ENCODE data around the gene NEK1.
"Not testable (repeated sequence)": the region's sequence is repeated elsewhere in the genome, so short reads cannot be mapped to it uniquely, and the experiment has no call there.

The NEK1 gene

DNA sequence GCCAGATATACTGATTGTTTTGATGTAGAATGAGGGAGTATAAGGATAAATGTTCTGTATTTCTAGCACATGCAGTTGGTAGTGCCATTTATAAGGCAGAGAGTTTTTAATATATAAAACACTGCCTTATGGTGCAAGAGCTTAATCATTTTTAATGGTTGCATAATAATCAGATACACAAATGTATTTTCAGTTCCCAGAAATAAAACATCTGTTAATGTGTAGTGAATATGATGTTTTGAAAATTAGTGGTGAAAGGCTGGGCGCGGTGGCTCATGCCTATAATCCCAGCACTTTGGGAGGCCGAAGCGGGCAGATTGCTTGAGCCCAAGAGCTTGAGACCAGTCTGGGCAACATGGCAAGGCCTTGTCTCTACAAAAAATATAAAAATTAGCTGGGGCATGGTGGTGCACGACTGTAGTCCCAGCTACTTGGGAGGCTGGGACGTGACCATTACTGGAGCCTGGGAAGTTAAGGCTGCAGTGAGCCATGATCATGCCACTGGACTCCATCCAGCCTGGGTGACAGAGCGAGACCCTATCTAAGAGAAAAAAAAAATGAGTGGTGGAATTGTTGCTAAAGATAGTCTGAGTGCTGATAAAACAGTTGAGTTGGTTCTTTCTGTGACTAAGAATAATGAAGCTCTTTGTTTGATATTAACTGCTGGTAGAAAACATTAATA lies 37.3 kb upstream of the NEK1 start:
- Mint-ChIP-seq H3K9me3 (no peaks in the 10 kb centered on the region), H3K36me3 (ENCODE audit: low read depth) (peaks cover 23% of the 10 kb centered on the region), H3K27me3 (no peaks in the 10 kb centered on the region), H3K4me1 (ENCODE audit: low read depth) (peaks cover 16% of the 10 kb centered on the region), H3K27ac (no peak overlapping the region), H3K4me3 (no peak overlapping the region)
- intact Hi-C loops (cut with micrococcal nuclease) = no loop called here

DNA sequence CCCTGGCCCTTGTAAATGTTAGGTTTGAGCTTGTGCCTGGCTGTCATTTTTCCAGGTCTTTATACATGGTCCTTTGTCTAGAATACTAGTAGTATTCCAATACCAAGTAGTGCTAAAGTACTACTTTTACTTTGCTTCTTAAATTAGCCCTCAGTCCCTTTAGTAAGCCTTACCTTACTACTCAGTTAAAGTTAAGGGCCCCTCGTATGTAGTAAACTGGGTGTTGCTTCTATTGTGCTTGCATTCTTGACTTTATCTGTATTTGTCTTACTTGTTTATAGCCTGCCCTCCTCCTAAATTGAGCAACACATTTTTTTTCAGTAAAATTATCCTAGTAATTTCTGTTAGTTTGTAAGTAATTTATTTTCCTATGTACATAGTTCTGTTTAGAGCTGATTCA lies 33.2 kb upstream of the NEK1 start:
- Mint-ChIP-seq H3K27me3 (no peaks in the 10 kb centered on the region), H3K27ac (no peak overlapping the region), H3K9me3 (no peaks in the 10 kb centered on the region), H3K4me3 (no peak overlapping the region), H3K36me3 (ENCODE audit: low read depth) (peaks cover 37% of the 10 kb centered on the region), H3K4me1 (ENCODE audit: low read depth) (peaks cover 7% of the 10 kb centered on the region)
- intact Hi-C loops (cut with micrococcal nuclease) = no loop called here

DNA sequence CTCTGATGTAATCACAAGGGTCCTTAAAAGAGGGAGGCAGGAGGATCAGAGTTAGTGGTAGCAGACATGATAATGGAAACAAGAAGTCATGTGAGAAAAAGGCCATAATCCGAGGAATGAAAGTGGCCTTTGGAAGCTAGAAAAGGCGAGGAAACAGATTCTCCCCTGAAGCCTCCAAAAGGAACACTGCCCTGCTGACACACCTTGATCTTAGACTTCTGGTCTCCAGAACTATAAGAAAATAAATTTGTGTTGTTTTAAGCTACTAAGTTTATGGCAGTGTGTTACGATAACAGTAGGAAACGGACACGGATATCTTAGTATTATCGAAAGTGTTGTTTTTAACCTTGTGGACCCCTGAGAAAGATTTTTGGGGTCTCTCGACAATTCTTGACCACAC lies 32.4 kb upstream of the NEK1 start:
- H3K4me1 Mint-ChIP-seq (ENCODE audit: low read depth) = peaks cover 7% of the 10 kb centered on the region
- H3K27ac Mint-ChIP-seq = no peak overlapping the region
- H3K9me3 Mint-ChIP-seq = no peaks in the 10 kb centered on the region
- intact Hi-C loops (cut with micrococcal nuclease) = no loop called here
- H3K36me3 Mint-ChIP-seq (ENCODE audit: low read depth) = peaks cover 40% of the 10 kb centered on the region
- H3K27me3 Mint-ChIP-seq = no peaks in the 10 kb centered on the region
- no peak overlapping the region for H3K4me3 Mint-ChIP-seq

DNA sequence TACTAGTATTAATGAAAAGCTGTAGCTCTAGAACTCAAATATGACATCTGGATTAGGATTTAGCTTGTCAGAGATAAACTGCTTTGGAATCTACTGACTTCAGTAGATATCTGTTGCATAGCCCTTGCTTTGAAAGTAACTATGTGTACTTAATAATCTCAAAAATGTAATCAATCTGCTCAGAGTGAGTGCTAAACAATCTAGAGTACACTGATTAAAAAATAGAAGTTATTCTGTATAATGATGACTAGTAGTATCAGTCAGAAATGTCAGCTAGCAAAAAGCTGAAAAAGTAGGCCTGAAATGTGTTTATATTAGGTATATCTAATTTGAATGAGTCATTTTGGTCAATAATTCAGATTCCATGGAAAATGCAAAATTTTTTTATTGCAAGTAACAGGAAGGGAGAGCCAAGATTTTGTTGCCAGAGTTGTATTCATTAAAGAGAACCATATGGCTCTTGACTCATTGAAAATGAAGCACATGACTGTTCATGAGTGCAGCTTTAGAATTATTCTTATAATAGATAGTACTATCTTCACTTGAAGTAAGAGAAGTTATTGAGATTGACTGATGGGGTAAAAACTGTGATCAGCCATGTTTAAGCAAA lies 28.0 kb upstream of the NEK1 start:
- no peak overlapping the region for H3K27ac Mint-ChIP-seq
- H3K4me3 Mint-ChIP-seq = no peak overlapping the region
- no peaks in the 10 kb centered on the region for H3K27me3 Mint-ChIP-seq
- H3K36me3 Mint-ChIP-seq (ENCODE audit: low read depth) = peaks cover 63% of the 10 kb centered on the region
- H3K9me3 Mint-ChIP-seq = no peaks in the 10 kb centered on the region
- intact Hi-C loops (cut with micrococcal nuclease) = no loop called here
- H3K4me1 Mint-ChIP-seq (ENCODE audit: low read depth) = no peaks in the 10 kb centered on the region

DNA sequence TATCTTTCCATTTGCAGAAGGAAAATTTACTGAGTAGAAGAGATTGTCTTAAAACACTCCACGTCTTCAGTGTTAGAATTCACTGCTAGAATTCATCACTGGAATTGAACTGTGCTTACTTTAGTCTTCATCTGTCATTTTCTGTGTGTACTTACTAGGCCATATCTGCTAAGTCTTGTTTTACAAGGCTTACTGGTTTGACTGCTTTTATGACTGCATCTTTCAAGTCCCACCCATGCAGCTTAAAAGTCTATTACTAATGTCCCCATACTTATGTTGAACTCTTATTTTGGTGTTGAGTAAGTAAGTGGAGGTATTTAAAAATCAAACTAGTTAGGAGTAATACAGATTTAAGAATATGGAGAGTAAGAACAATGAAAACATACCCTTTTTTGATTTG lies 22.6 kb upstream of the NEK1 start:
- no peaks in the 10 kb centered on the region for H3K9me3 Mint-ChIP-seq
- peaks cover 47% of the 10 kb centered on the region for H3K36me3 Mint-ChIP-seq (ENCODE audit: low read depth)
- H3K4me1 Mint-ChIP-seq (ENCODE audit: low read depth) = no peaks in the 10 kb centered on the region
- no peaks in the 10 kb centered on the region for H3K27me3 Mint-ChIP-seq
- H3K4me3 Mint-ChIP-seq = no peak overlapping the region
- H3K27ac Mint-ChIP-seq = no peak overlapping the region
- intact Hi-C loops (cut with micrococcal nuclease) = no loop called here

DNA sequence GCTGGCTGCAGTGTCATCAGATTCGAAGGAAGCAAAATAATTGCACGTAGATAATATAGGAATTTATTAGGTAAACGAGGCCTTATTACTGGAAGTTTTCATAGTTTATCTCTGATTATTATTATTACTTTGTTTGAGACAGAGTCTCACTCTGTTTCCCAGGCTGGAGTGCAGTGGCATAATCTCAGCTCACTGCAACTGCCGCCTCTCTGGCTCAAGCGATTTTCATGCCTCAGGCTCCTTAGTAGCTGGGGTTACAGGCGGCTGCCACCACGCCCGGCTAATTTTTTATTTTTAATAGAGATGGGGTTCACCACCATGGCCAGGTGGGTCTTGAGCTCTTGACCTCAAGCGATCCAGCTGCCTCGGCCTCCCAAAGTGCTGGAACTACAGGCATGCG lies 20.5 kb upstream of the NEK1 start:
- no peak overlapping the region for H3K27ac Mint-ChIP-seq
- intact Hi-C loops (cut with micrococcal nuclease) = no loop called here

DNA sequence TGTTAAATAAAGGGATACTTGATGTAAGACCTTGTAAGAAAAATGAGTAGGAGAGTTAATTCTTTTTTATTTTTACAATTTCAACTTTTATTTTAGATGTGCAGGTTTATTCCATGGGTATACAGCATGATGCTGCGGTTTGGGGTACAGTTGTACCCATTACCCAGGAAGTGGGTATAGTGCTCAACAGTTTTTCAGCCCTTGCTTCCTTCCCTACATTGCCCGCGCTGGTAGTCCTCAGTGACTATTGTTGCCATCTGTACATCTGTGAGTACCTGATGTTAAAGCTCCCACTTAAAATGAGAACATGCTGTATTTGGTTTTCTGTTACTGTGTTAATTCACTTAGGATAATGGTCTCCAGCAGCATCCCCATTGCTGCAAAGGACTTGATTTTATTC lies 17.7 kb upstream of the NEK1 start:
- Mint-ChIP-seq H3K9me3 (no peaks in the 10 kb centered on the region), H3K4me1 (ENCODE audit: low read depth) (peaks cover 16% of the 10 kb centered on the region), H3K27me3 (no peaks in the 10 kb centered on the region), H3K4me3 (no peak overlapping the region), H3K27ac (no peak overlapping the region), H3K36me3 (ENCODE audit: low read depth) (peaks cover 18% of the 10 kb centered on the region)
- intact Hi-C loops (cut with micrococcal nuclease) = no loop called here

More for the DNA sequence above, 20.5 kb upstream of the NEK1 start:
- H3K9me3 Mint-ChIP-seq = no peaks in the 10 kb centered on the region
- no peaks in the 10 kb centered on the region for H3K27me3 Mint-ChIP-seq
- peaks cover 26% of the 10 kb centered on the region for H3K36me3 Mint-ChIP-seq (ENCODE audit: low read depth)
- H3K4me1 Mint-ChIP-seq (ENCODE audit: low read depth) = no peaks in the 10 kb centered on the region
- no peak overlapping the region for H3K4me3 Mint-ChIP-seq

DNA sequence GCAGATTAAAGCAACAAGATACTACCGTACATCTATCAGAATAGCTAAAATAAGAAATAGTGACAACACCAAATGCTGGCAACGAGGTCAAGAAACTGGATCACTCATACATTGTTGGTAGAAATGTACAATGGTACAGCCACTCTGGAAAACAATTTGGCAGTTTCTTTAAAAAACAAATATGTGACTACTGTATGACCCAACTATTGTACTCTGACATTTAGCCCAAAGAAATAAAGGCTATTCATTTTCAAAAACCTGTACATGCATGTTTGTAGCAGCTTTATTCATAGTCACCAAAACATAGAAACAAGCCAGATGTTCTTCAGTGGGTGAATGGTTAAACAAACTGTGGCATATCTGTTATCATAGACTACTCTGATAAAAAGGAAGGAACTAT lies 16.2 kb upstream of the NEK1 start:
- H3K36me3 Mint-ChIP-seq (ENCODE audit: low read depth) = peaks cover 25% of the 10 kb centered on the region
- intact Hi-C loops (cut with micrococcal nuclease) = no loop called here
- H3K9me3 Mint-ChIP-seq = no peaks in the 10 kb centered on the region
- no peaks in the 10 kb centered on the region for H3K27me3 Mint-ChIP-seq
- H3K27ac Mint-ChIP-seq = no peak overlapping the region
- H3K4me3 Mint-ChIP-seq = no peak overlapping the region
- H3K4me1 Mint-ChIP-seq (ENCODE audit: low read depth) = peaks cover 20% of the 10 kb centered on the region

DNA sequence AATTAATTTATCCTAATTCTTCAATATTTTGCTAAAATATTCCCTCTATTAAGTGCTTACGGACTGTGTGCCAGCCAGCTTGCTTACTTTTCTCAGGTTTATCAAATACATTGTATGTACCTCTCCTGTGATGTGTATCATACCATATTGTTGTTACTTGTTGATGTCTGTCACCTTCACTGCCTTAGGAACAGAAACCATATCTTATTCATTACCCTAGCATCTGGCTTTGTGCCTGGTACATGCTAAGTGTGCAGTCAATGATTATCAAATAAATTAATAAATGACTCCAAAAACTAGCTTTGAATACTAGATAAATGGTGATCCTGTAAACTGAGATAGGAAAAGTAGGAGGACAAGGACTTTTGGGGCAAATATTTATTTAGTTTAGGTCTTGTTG lies 14.9 kb upstream of the NEK1 start:
- Mint-ChIP-seq H3K27ac (no peak overlapping the region), H3K9me3 (no peaks in the 10 kb centered on the region), H3K36me3 (ENCODE audit: low read depth) (peaks cover 33% of the 10 kb centered on the region), H3K4me1 (ENCODE audit: low read depth) (peaks cover 32% of the 10 kb centered on the region), H3K4me3 (no peak overlapping the region), H3K27me3 (no peaks in the 10 kb centered on the region)
- intact Hi-C loops (cut with micrococcal nuclease) = no loop called here

DNA sequence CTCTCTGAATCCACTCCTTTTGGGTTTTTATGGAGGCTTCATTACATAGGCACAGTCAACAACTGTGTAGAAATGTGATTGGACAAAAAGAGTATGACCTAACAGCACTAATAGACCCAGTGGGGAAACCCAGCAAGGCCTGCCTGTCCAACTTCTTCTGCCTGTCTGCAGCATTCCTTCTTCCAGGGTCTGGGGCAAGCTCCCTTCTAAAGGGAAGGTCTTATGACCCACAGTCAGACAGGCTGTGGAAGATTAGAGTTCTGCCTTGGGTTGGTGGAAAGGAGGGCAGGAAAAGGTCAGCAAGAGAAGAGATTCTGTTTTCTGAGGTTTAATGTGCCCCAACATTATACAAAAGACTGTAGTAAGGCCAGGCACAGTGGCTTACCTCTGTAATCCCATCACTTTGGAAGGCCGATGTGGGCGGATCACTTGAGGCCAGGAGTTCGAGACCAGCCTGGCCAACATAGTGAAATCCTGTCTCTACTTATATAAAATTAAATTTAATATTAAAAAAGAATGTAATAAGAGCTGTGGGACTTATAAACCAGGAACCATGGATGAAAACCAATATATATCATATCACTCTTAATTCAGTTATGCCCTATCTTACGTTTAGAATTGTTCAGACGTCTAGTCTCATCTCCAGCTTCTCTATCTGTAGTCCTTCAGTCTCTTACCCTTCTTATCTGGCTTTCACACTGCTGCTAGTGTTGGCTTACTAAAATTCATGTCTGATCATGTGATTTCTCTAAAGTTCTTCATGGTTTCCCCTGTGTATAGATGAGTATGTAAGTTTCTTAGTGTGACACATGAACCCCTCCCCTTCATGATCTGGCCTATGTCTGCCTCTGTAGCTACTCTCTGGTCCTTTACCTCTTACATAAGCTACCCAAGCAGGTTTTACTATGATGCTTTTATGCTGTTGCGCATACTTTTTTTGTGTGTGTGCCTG lies 14.2 kb upstream of the NEK1 start:
- no peak overlapping the region for H3K27ac Mint-ChIP-seq
- no peaks in the 10 kb centered on the region for H3K9me3 Mint-ChIP-seq
- H3K36me3 Mint-ChIP-seq (ENCODE audit: low read depth) = peaks cover 27% of the 10 kb centered on the region
- H3K4me1 Mint-ChIP-seq (ENCODE audit: low read depth) = peaks cover 37% of the 10 kb centered on the region
- intact Hi-C loops (cut with micrococcal nuclease) = no loop called here
- no peaks in the 10 kb centered on the region for H3K27me3 Mint-ChIP-seq
- H3K4me3 Mint-ChIP-seq = no peak overlapping the region

DNA sequence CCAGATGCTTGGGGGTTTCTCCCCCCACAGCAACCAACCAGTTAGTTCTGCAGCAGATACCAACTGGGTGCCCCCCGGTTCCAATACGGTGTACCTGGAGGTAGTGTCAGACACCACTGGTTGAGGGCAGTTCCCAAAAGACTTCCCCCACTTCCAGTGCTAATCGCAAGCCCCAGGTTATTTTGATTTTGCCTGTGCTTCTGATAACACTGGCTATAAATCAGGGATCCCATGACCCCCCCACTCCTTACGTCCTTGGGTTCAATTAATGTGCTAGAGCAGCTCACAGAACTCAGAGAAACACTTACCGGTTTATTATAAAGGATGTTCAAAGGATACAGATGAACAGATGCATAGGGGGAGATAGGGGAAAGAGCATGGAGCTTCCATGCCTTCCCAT lies 13.5 kb upstream of the NEK1 start:
- no peak overlapping the region for H3K27ac Mint-ChIP-seq
- peaks cover 22% of the 10 kb centered on the region for H3K36me3 Mint-ChIP-seq (ENCODE audit: low read depth)
- intact Hi-C loops (cut with micrococcal nuclease) = no loop called here
- H3K4me3 Mint-ChIP-seq = no peak overlapping the region
- H3K4me1 Mint-ChIP-seq (ENCODE audit: low read depth) = peaks cover 37% of the 10 kb centered on the region
- H3K27me3 Mint-ChIP-seq = no peaks in the 10 kb centered on the region
- no peaks in the 10 kb centered on the region for H3K9me3 Mint-ChIP-seq

DNA sequence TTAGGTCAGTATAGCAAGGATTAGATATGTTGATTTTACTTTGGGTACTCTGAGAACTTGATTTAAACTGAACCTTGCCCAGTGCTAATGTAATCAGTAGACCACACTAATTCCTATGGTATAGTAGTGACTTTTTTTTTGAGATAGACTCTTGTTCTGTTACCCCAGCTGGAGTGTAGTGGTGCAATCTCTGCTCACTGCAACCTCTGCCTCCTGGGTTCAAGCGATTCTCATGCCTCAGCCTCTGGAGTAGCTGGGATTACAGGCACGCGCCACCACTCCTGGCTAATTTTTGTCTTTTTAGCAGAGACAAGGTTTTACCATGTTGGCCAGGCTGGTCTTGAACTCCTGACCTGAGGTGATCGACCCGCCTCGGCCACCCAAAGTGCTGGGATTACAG lies 11.6 kb upstream of the NEK1 start:
- H3K9me3 Mint-ChIP-seq, H3K4me3 Mint-ChIP-seq, H3K27ac Mint-ChIP-seq, H3K27me3 Mint-ChIP-seq: not testable (repeated sequence)
- peaks cover 34% of the 10 kb centered on the region for H3K36me3 Mint-ChIP-seq (ENCODE audit: low read depth)
- peaks cover 37% of the 10 kb centered on the region for H3K4me1 Mint-ChIP-seq (ENCODE audit: low read depth)
- intact Hi-C loops (cut with micrococcal nuclease) = loop anchor here (5.0 kb wide), 1 partner anchor 33 kb away; no protein-coding TSS in a partner anchor

DNA sequence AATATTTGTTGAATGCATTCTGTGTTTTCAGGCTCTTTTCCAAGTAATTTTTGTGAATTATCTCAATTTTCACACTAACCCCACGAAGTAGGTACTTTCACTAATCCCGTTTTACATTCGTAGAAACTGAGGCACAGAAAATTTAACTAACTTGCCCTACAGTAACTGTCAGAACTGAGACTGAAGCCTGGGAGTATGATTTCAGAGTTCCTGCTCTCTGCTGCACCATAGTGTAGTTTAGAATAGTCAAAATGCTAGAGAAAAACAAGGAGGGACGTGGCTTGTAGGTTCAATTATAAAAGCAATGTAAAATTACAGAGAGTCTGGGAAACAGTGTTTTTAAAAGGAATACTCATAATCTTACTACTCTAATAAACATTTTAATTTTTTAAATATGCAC lies 10.2 kb upstream of the NEK1 start:
- intact Hi-C loops (cut with micrococcal nuclease) = loop anchor here (5.0 kb wide), 1 partner anchor 35 kb away; no protein-coding TSS in a partner anchor
- no peak overlapping the region for H3K27ac Mint-ChIP-seq

More for the DNA sequence above, 10.2 kb upstream of the NEK1 start:
- Mint-ChIP-seq H3K36me3 (ENCODE audit: low read depth) (peaks cover 34% of the 10 kb centered on the region), H3K9me3 (no peaks in the 10 kb centered on the region), H3K27me3 (no peaks in the 10 kb centered on the region), H3K4me1 (ENCODE audit: low read depth) (peaks cover 37% of the 10 kb centered on the region), H3K4me3 (no peak overlapping the region)
